Measurements from ENCODE around the gene FLAD1.

The FLAD1 gene

DNA sequence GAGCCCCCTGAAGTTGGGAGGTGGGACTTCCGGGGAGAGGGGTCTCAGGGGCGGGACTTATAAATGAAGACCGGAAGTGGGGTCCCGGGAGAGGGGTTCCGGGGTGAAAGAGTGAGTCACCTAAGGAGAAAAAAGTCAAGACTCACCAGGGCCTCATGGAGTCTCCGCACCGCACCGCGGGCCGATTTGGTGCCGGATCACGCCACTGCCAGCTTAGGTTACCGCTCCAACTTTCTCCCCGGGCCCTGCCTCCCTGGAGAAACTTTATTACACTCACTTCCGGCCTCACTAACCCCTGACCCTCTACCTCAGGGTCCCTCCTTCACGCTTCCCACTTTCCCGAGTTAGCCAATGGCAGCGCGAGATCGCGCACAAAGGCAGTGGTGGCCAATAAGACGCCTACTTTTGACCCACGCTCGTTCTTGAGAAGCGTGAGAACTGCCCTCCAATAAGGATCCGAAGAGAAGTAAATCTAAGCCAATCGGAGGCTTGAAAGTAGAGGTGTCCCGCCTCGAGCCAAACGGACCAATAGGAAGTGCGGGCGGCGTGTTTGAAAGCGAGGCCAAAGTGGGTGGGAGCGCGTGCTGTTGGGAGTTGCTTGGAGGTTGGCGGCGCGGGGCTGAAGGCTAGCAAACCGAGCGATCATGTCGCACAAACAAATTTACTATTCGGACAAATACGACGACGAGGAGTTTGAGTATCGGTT, 8.9 kb upstream of the FLAD1 start, which contains the start of gene CKS1B (continued):
- TF ChIP-seq, protein P1, sequence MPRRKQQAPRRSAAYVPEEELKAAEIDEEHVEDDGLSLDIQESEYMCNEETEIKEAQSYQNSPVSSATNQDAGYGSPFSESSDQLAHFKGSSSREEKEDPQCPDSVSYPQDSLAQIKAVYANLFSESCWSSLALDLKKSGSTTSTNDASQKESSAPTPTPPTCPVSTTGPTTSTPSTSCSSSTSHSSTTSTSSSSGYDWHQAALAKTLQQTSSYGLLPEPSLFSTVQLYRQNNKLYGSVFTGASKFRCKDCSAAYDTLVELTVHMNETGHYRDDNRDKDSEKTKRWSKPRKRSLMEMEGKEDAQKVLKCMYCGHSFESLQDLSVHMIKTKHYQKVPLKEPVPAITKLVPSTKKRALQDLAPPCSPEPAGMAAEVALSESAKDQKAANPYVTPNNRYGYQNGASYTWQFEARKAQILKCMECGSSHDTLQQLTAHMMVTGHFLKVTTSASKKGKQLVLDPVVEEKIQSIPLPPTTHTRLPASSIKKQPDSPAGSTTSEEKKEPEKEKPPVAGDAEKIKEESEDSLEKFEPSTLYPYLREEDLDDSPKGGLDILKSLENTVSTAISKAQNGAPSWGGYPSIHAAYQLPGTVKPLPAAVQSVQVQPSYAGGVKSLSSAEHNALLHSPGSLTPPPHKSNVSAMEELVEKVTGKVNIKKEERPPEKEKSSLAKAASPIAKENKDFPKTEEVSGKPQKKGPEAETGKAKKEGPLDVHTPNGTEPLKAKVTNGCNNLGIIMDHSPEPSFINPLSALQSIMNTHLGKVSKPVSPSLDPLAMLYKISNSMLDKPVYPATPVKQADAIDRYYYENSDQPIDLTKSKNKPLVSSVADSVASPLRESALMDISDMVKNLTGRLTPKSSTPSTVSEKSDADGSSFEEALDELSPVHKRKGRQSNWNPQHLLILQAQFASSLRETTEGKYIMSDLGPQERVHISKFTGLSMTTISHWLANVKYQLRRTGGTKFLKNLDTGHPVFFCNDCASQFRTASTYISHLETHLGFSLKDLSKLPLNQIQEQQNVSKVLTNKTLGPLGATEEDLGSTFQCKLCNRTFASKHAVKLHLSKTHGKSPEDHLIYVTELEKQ (tag by site-specific recombination; IDR thresholded peaks at IDR 0.05; ENCODE audit: borderline replicate concordance): no peak
- TF ChIP-seq ZNF664 (tag by site-specific recombination; IDR thresholded peaks at IDR 0.05) (no peak), ZNF157 (tag by site-specific recombination; IDR thresholded peaks at IDR 0.05) (no peak), ZNF548 (tag by site-specific recombination; IDR thresholded peaks at IDR 0.05) (no peak), KLF8 (tag by site-specific recombination; IDR thresholded peaks at IDR 0.05) (peak; percentile 11; the same call in 1 of the 2 replicates), ZNF324 (tag by site-specific recombination; IDR thresholded peaks at IDR 0.05) (peak; percentile 75), ZXDB (tag by site-specific recombination; IDR thresholded peaks at IDR 0.05) (peak; percentile 83), ZNF394 (tag by site-specific recombination; IDR thresholded peaks at IDR 0.05; ENCODE audit: borderline replicate concordance) (no peak; the same call in 1 of the 2 replicates), ZNF19 (tag by site-specific recombination; IDR thresholded peaks at IDR 0.05; ENCODE audit: low read depth) (no peak), ZNF16 (tag by site-specific recombination; IDR thresholded peaks at IDR 0.05; ENCODE audit: low read depth) (no peak), ZFP3 (tag by site-specific recombination; IDR thresholded peaks at IDR 0.05; ENCODE audit: low read depth) (no peak), MEIS1 (CRISPR knock-in tag; IDR thresholded peaks at IDR 0.05; ENCODE audit: borderline replicate concordance) (no peak), ZNF610 (tag by site-specific recombination; IDR thresholded peaks at IDR 0.05; ENCODE audit: borderline replicate concordance) (no peak), ZFP69B (tag by site-specific recombination; IDR thresholded peaks at IDR 0.05) (no peak), ZNF37A (tag by site-specific recombination; IDR thresholded peaks at IDR 0.05) (no peak), ZNF121 (tag by site-specific recombination; IDR thresholded peaks at IDR 0.05) (no peak)
- TF ChIP-seq, protein P2, sequence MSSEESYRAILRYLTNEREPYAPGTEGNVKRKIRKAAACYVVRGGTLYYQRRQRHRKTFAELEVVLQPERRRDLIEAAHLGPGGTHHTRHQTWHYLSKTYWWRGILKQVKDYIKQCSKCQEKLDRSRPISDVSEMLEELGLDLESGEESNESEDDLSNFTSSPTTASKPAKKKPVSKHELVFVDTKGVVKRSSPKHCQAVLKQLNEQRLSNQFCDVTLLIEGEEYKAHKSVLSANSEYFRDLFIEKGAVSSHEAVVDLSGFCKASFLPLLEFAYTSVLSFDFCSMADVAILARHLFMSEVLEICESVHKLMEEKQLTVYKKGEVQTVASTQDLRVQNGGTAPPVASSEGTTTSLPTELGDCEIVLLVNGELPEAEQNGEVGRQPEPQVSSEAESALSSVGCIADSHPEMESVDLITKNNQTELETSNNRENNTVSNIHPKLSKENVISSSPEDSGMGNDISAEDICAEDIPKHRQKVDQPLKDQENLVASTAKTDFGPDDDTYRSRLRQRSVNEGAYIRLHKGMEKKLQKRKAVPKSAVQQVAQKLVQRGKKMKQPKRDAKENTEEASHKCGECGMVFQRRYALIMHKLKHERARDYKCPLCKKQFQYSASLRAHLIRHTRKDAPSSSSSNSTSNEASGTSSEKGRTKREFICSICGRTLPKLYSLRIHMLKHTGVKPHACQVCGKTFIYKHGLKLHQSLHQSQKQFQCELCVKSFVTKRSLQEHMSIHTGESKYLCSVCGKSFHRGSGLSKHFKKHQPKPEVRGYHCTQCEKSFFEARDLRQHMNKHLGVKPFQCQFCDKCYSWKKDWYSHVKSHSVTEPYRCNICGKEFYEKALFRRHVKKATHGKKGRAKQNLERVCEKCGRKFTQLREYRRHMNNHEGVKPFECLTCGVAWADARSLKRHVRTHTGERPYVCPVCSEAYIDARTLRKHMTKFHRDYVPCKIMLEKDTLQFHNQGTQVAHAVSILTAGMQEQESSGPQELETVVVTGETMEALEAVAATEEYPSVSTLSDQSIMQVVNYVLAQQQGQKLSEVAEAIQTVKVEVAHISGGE (tag by site-specific recombination; conservative IDR thresholded peaks at IDR 0.05; ENCODE audit: low read depth): peak; percentile 92
- TF ChIP-seq, protein P3, sequence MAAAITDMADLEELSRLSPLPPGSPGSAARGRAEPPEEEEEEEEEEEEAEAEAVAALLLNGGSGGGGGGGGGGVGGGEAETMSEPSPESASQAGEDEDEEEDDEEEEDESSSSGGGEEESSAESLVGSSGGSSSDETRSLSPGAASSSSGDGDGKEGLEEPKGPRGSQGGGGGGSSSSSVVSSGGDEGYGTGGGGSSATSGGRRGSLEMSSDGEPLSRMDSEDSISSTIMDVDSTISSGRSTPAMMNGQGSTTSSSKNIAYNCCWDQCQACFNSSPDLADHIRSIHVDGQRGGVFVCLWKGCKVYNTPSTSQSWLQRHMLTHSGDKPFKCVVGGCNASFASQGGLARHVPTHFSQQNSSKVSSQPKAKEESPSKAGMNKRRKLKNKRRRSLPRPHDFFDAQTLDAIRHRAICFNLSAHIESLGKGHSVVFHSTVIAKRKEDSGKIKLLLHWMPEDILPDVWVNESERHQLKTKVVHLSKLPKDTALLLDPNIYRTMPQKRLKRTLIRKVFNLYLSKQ (tag by site-specific recombination; IDR thresholded peaks at IDR 0.05; ENCODE audit: borderline replicate concordance): no peak
- TF ChIP-seq, protein P4, sequence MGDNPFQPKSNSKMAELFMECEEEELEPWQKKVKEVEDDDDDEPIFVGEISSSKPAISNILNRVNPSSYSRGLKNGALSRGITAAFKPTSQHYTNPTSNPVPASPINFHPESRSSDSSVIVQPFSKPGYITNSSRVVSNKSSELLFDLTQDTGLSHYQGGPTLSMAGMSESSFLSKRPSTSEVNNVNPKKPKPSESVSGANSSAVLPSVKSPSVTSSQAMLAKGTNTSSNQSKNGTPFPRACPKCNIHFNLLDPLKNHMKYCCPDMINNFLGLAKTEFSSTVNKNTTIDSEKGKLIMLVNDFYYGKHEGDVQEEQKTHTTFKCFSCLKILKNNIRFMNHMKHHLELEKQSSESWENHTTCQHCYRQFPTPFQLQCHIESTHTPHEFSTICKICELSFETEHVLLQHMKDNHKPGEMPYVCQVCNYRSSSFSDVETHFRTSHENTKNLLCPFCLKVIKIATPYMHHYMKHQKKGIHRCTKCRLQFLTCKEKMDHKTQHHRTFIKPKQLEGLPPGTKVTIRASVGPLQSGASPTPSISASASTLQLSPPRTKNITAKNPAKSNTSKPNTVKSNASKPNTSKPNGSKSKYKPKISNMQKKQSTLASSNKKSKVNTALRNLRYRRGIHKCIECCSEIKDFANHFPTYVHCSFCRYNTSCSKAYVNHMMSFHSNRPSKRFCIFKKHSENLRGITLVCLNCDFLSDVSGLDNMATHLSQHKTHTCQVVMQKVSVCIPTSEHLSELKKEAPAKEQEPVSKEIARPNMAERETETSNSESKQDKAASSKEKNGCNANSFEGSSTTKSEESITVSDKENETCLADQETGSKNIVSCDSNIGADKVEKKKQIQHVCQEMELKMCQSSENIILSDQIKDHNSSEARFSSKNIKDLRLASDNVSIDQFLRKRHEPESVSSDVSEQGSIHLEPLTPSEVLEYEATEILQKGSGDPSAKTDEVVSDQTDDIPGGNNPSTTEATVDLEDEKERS (tag by site-specific recombination; IDR thresholded peaks at IDR 0.05): no peak
- TF ChIP-seq, protein P5, sequence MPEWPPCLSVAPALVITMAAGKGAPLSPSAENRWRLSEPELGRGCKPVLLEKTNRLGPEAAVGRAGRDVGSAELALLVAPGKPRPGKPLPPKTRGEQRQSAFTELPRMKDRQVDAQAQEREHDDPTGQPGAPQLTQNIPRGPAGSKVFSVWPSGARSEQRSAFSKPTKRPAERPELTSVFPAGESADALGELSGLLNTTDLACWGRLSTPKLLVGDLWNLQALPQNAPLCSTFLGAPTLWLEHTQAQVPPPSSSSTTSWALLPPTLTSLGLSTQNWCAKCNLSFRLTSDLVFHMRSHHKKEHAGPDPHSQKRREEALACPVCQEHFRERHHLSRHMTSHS (tag by site-specific recombination; IDR thresholded peaks at IDR 0.05): no peak
- TF ChIP-seq, protein P6, sequence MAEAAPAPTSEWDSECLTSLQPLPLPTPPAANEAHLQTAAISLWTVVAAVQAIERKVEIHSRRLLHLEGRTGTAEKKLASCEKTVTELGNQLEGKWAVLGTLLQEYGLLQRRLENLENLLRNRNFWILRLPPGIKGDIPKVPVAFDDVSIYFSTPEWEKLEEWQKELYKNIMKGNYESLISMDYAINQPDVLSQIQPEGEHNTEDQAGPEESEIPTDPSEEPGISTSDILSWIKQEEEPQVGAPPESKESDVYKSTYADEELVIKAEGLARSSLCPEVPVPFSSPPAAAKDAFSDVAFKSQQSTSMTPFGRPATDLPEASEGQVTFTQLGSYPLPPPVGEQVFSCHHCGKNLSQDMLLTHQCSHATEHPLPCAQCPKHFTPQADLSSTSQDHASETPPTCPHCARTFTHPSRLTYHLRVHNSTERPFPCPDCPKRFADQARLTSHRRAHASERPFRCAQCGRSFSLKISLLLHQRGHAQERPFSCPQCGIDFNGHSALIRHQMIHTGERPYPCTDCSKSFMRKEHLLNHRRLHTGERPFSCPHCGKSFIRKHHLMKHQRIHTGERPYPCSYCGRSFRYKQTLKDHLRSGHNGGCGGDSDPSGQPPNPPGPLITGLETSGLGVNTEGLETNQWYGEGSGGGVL (tag by site-specific recombination; IDR thresholded peaks at IDR 0.05): no peak
- TF ChIP-seq, protein P7, sequence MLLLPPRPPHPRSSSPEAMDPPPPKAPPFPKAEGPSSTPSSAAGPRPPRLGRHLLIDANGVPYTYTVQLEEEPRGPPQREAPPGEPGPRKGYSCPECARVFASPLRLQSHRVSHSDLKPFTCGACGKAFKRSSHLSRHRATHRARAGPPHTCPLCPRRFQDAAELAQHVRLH (tag by site-specific recombination; IDR thresholded peaks at IDR 0.05): peak; percentile 99
- TF ChIP-seq, protein P8, sequence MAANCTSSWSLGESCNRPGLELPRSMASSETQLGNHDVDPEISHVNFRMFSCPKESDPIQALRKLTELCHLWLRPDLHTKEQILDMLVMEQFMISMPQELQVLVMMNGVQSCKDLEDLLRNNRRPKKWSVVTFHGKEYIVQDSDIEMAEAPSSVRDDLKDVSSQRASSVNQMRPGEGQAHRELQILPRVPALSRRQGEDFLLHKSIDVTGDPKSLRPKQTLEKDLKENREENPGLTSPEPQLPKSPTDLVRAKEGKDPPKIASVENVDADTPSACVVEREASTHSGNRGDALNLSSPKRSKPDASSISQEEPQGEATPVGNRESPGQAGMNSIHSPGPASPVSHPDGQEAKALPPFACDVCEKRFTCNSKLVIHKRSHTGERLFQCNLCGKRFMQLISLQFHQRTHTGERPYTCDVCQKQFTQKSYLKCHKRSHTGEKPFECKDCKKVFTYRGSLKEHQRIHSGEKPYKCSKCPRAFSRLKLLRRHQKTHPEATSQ (tag by site-specific recombination; IDR thresholded peaks at IDR 0.05): no peak

Data from HEK293 (cell line).